ENCODE measurements around the gene SYF2. TPM values are rescaled to one million over a fixed set of nuclear protein-coding genes. Genes with fewer than 3 reads are reported as not detected.

SYF2 gene
- total and polyA plus RNA-seq, 2 of the 13 experiments (the other 11 are each of a cell fraction or from before 2014, with no cell fraction given): 17.8 to 34.1 TPM

DNA sequence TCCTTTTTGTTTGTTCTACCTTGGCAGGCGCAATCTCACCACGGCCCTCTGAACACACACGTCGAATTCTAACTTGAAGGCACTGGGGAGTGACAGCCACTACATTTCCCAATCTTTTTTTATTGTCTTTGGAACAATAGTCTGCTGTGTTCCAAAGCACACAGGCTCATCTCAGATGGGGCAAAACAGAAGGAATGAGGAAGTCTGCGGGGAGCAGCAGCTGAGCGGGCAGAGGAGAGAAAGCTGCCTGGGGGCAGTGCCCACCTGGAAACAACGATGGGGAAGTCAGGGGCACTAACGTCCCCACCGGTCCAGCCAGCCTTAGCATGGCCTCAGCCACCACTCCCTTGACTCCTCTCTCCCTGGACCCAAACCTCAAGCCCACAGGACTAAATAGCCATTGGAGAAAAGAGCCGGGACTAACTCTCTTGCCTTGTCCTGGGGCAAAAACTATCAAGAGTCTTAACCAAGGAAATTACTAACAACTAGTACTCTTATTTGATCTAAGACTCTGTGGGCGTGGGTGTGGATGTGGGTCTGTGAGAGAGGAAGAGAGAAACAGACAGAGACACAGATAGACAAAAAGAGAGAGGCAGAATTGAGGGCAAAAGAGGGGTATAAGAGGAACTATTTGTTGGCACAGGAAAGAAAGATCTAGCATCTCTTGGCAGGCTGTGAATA lies 34.2 kb downstream of the SYF2 start (continued):
- TF ChIP-seq ELF1 (CRISPR knock-in tag; IDR thresholded peaks at IDR 0.05) (peak; percentile 79), TEAD3 (CRISPR knock-in tag; optimal IDR thresholded peaks at IDR 0.05; ENCODE audit: borderline replicate concordance) (peak; percentile 38), CEBPB (IDR thresholded peaks at IDR 0.05; ENCODE audit: borderline replicate concordance, low read depth, low read length) (peak; percentile 32; the same call in 1 of the 2 replicates), KLF6 (CRISPR knock-in tag; IDR thresholded peaks at IDR 0.05) (0 out of 2 replicates have a peak, but pooled peaks have one; percentile 15), ELF3 (CRISPR knock-in tag; IDR thresholded peaks at IDR 0.05) (peak; percentile 84; the same call in 1 of the 2 replicates), HNRNPL (IDR thresholded peaks at IDR 0.05; ENCODE audit: low read depth, low read length) (0 out of 2 replicates have a peak, but pooled peaks have one; percentile 75)
- TF ChIP-seq, protein P1, sequence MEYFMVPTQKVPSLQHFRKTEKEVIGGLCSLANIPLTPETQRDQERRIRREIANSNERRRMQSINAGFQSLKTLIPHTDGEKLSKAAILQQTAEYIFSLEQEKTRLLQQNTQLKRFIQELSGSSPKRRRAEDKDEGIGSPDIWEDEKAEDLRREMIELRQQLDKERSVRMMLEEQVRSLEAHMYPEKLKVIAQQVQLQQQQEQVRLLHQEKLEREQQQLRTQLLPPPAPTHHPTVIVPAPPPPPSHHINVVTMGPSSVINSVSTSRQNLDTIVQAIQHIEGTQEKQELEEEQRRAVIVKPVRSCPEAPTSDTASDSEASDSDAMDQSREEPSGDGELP (IDR thresholded peaks at IDR 0.05; ENCODE audit: borderline replicate concordance, low read depth): peak; percentile 50; the same call in 1 of the 2 replicates
- TF ChIP-seq, protein P2, sequence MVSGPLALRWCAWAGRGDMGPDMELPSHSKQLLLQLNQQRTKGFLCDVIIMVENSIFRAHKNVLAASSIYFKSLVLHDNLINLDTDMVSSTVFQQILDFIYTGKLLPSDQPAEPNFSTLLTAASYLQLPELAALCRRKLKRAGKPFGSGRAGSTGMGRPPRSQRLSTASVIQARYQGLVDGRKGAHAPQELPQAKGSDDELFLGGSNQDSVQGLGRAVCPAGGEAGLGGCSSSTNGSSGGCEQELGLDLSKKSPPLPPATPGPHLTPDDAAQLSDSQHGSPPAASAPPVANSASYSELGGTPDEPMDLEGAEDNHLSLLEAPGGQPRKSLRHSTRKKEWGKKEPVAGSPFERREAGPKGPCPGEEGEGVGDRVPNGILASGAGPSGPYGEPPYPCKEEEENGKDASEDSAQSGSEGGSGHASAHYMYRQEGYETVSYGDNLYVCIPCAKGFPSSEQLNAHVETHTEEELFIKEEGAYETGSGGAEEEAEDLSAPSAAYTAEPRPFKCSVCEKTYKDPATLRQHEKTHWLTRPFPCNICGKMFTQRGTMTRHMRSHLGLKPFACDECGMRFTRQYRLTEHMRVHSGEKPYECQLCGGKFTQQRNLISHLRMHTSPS (CRISPR knock-in tag; IDR thresholded peaks at IDR 0.05; ENCODE audit: low read depth): 0 out of 2 replicates have a peak, but pooled peaks have one; percentile 60
- TF ChIP-seq, protein P3, sequence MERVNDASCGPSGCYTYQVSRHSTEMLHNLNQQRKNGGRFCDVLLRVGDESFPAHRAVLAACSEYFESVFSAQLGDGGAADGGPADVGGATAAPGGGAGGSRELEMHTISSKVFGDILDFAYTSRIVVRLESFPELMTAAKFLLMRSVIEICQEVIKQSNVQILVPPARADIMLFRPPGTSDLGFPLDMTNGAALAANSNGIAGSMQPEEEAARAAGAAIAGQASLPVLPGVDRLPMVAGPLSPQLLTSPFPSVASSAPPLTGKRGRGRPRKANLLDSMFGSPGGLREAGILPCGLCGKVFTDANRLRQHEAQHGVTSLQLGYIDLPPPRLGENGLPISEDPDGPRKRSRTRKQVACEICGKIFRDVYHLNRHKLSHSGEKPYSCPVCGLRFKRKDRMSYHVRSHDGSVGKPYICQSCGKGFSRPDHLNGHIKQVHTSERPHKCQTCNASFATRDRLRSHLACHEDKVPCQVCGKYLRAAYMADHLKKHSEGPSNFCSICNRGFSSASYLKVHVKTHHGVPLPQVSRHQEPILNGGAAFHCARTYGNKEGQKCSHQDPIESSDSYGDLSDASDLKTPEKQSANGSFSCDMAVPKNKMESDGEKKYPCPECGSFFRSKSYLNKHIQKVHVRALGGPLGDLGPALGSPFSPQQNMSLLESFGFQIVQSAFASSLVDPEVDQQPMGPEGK (CRISPR knock-in tag; IDR thresholded peaks at IDR 0.05): peak; percentile 34; the same call in 1 of the 2 replicates
- TF ChIP-seq, protein P4, sequence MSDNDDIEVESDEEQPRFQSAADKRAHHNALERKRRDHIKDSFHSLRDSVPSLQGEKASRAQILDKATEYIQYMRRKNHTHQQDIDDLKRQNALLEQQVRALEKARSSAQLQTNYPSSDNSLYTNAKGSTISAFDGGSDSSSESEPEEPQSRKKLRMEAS (IDR thresholded peaks at IDR 0.05): peak; percentile 14; the same call in 1 of the 2 replicates

Data from HepG2 (cell line).